GM18867 (cell line): ENCODE results near the gene EVA1C.
"Not testable (repeated sequence)": the region's sequence is repeated elsewhere in the genome, so short reads cannot be mapped to it uniquely, and the experiment has no call there.

Experiments used
- ATAC-seq: cut with Tn5 transposase; IDR thresholded peaks from one replicate; pipeline ENCODE4 v1.9.1; 2021; ENCODE audit warnings: mild to moderate bottlenecking, moderate library complexity; ENCODE audit not compliant: unreplicated experiment

The EVA1C gene

GRCh38 chr21:32549886-32550285, 137.4 kb downstream of the EVA1C start:
- ATAC-seq = no peak

DNA sequence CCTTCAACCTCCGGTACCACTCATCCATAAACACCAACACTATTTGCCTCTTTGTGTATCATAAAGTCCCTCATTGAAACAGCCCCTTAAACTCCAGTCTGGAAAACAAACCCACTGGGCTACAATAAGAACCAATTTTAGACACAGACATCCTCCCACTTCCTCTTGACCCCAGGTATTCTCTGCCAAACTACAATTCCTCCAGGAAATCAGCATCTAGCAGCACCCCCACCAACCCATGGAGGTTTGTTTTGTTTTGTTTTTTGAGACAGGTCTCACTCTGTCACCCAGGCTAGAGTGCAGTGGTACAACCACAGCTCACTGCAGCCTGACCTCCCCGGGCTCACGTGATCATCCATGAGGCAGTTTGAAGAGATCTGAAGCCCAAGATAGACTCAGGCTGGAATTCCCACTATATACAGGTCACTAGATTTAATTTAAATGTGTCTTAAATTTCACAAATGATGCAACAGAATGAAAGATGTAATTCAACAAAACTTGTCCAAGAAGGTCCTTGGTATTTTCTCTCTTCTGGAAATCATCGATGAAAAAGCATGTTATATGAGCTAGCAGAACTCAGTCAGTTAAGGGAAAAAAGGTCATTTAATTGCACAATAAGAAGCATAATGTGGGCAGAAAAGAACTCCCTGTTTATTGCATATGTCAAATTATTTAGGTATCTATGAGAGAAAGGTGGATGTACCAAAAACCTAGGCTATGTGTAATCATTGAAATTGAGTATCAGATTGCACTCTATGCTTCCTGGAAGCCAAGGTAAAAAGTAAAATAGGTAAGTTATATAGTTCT, 142.5 kb downstream of the EVA1C start:
- no peak for ATAC-seq

GRCh38 chr21:32558106-32558505, 145.6 kb downstream of the EVA1C start:
- ATAC-seq = no peak

DNA sequence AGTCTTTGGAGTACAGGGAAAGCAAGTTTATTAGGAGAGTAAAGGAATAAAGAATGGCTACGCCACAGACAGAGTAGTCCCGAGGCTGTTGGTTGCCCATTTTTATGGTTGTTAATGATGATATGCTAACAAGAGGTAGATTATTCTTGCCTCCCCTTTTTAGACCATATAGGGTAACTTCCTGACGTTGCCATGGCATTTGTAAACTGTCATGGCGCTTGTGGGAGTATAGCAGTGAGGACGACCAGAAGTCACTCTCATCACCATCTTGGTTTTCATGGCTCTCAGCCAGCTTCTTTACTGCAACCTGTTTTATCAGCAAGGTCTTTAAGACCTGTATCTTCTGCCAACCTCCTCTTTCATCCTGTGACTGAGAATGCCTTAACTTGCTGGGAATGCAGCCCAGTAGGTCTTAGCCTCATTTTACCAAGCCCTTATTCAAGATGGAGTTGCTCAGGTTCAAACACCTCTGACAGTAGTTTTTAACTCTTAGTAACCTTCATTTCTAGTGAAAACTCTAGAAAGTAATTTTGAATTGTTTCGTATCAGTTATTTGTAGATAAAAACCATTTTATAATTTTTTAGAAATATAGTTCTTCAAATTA, 146.6 kb downstream of the EVA1C start:
- no peak for ATAC-seq

DNA sequence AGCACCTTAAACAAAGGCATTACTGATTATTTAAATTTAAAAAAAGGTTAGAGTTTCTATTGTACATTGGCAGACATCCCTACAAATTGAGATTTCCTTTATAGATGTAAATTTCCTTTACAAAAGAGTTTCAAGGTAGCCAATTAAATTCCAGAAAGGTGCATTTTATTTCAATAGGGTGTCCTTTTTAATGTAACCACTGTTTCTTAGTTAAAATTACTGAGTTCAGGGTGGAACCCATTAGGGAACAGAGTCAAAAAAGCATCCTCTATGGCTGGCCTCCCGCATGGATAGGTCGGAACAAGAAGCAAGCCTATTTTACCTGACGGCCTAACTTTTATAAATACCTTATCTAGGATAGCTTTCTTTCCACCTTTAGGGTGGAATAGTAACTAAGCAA, 148.4 kb downstream of the EVA1C start:
- no peak for ATAC-seq

GRCh38 chr21:32561476-32561875, 149.0 kb downstream of the EVA1C start:
- not testable (repeated sequence) for ATAC-seq

- ATAC-seq = no peak
Measured at GRCh38 chr21:32562426-32562825, 149.9 kb downstream of the EVA1C start.

- no peak for ATAC-seq
Measured at GRCh38 chr21:32562915-32563314, 150.4 kb downstream of the EVA1C start.
